ENCODE data around the gene ZBED2. TPM values are rescaled to one million over a fixed set of nuclear protein-coding genes. Genes with fewer than 3 reads are reported as not detected.
"Not testable (repeated sequence)": the region's sequence is repeated elsewhere in the genome, so short reads cannot be mapped to it uniquely, and the experiment has no call there.

ZBED2 gene
- total and polyA plus RNA-seq, 4 experiments from 2014 or later: 0.19 to 1.4 TPM; not detected in 2

DNA sequence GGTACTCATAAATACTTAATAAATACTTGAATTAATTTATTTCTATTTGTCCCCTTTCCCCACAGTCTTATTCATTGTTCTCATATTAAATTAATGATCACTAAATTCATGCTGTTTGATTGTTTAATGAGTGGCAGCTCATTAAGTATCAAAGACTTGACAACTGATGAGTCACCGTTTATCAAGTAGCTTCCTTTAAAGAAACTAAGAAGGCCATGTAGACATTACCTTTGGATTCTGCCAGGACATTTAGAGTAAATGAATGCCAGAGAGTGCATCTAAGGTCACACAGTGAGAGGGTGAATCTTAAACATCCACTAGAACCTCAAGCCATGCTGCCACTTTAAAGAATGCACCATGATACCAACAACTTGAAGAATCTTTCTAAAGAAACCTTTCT, 23.9 kb downstream of the ZBED2 start:
- no peaks in the 10 kb centered on the region for H3K27me3 Mint-ChIP-seq
- intact Hi-C loops (cut with micrococcal nuclease): no loop called here
- peaks cover 34 to 59% (median 56%) of the 10 kb centered on the region in 4 donors for H3K4me1 Mint-ChIP-seq
- H3K27ac Mint-ChIP-seq: peak overlapping the region in 4 of 7 donors; percentile 43 to 62 (median 58)
- peak overlapping the region in 1 of 8 donors; percentile 29 for H3K4me3 Mint-ChIP-seq
- CTCF ChIA-PET (ENCODE audit: partially characterized antibody): interaction anchor here (2.3 kb wide), 1 partner anchor 45 kb away, joined by 6 read pairs; no protein-coding TSS in a partner anchor
- no peak for DNase-seq
- peaks cover 57 to 59% of the 10 kb centered on the region in 2 donors for H3K36me3 Mint-ChIP-seq
- Histone ChIP-seq H3K27me3 (ENCODE audit: insufficient read depth, low read length) (no peaks in the 10 kb centered on the region), H3K4me1 (ENCODE audit: insufficient read depth, low read length) (peaks cover 31% of the 10 kb centered on the region), H3K4me3 (ENCODE audit: low read length in 2 of 2) (no peak overlapping the region), H3K27ac (ENCODE audit: low read depth, low read length) (no peak overlapping the region), H3K36me3 (ENCODE audit: insufficient read depth, low read length) (peaks cover 9% of the 10 kb centered on the region), H3K9me3 (ENCODE audit: control insufficient read depth in 1 of 2, low read length in 2 of 2) (no peaks in the 10 kb centered on the region)
- no peaks in the 10 kb centered on the region for H3K9me3 Mint-ChIP-seq
- POLR2A ChIA-PET (ENCODE audit: partially characterized antibody): interaction anchor here (0.8 kb wide), 1 partner anchor 24 kb away, joined by 3 read pairs; no protein-coding TSS in a partner anchor

DNA sequence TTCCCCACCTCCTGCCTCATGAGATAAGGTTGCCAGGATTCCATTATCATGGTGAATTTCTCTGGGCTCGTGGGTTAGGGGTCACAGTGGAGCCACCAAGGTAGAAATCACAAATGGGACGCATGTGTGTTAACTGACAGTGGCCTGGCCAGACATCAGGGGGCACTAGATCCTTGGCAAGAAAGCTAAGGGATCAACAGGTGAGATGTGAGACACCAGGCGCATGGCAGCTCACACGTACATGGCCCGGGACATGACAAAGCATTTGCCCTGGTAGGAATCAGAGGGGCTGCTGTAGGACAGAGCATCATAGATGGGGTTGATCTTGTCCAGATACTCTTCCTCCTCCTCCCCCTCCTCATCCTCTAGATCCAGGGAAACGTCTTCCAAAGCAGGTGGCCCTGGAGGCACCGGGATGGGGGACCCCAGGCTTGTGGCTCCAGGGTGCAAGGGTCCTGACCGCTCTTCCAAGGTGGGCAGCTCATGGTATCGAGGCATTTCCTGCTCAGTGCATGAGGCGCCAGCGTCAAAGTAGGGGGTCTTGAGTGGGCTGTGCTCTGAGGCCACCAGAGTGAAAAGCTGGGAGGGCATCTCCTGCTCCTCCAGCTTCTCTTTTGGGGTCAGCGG, 24.6 kb downstream of the ZBED2 start:
- Histone ChIP-seq H3K27ac (ENCODE audit: low read depth, low read length) (no peak overlapping the region), H3K9me3 (ENCODE audit: control insufficient read depth in 1 of 2, low read length in 2 of 2) (no peaks in the 10 kb centered on the region), H3K27me3 (ENCODE audit: insufficient read depth, low read length) (no peaks in the 10 kb centered on the region), H3K4me1 (ENCODE audit: insufficient read depth, low read length) (peaks cover 36% of the 10 kb centered on the region), H3K4me3 (ENCODE audit: low read length in 2 of 2) (no peak overlapping the region), H3K36me3 (ENCODE audit: insufficient read depth, low read length) (peaks cover 9% of the 10 kb centered on the region)
- Mint-ChIP-seq H3K27me3 (no peaks in the 10 kb centered on the region), H3K4me3 (no peak overlapping the region), H3K4me1 (peaks cover 35 to 65% (median 58%) of the 10 kb centered on the region in 4 donors), H3K27ac (peak overlapping the region in 3 of 7 donors; percentile 43 to 59 (median 58)), H3K36me3 (peaks cover 53 to 57% of the 10 kb centered on the region in 2 donors), H3K9me3 (no peaks in the 10 kb centered on the region)
- ChIA-PET CTCF (ENCODE audit: partially characterized antibody) (interaction anchor here (2.3 kb wide), 1 partner anchor 46 kb away, joined by 6 read pairs; no protein-coding TSS in a partner anchor), POLR2A (ENCODE audit: partially characterized antibody) (interaction anchor here (0.7 kb wide), 1 partner anchor 178 kb away, joined by 3 read pairs; no protein-coding TSS in a partner anchor)
- DNase-seq: no peak
- intact Hi-C loops (cut with micrococcal nuclease): no loop called here

DNA sequence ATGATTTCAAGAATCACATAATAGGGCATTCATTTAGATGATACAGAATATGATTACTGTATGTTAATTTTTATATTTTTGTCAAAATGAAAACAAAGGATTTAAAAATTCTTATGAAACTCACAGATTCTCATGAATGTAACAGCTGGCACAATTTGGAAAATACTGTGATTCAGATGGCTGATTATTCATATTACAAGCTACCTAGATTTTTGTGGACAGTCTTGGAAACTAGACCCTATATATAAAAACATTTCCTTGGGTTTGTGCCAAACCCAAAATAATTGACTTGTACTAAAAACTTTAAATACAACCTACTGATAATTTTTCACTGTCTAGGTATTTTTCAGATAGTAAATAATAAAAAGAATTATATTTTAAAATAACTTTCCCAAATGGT, 26.2 kb downstream of the ZBED2 start:
- Histone ChIP-seq H3K36me3 (ENCODE audit: insufficient read depth, low read length) (peaks cover 9% of the 10 kb centered on the region), H3K4me1 (ENCODE audit: insufficient read depth, low read length) (peaks cover 48% of the 10 kb centered on the region), H3K4me3 (ENCODE audit: low read length in 2 of 2) (no peak overlapping the region), H3K9me3 (ENCODE audit: control insufficient read depth in 1 of 2, low read length in 2 of 2) (no peaks in the 10 kb centered on the region), H3K27ac (ENCODE audit: low read depth, low read length) (no peak overlapping the region), H3K27me3 (ENCODE audit: insufficient read depth, low read length) (no peaks in the 10 kb centered on the region)
- Mint-ChIP-seq H3K4me3 (no peak overlapping the region), H3K27me3 (no peaks in the 10 kb centered on the region), H3K36me3 (peaks cover 47 to 55% of the 10 kb centered on the region in 2 donors), H3K27ac (no peak overlapping the region), H3K4me1 (peaks cover 45 to 79% (median 70%) of the 10 kb centered on the region in 4 donors), H3K9me3 (no peaks in the 10 kb centered on the region)
- ChIA-PET POLR2A (ENCODE audit: partially characterized antibody) (no interaction called here), CTCF (ENCODE audit: partially characterized antibody) (interaction anchor here (0.9 to 1.1 kb wide), 2 partner anchors 10 to 99 kb away, joined by 3 to 6 read pairs; no protein-coding TSS in a partner anchor)
- no peak for DNase-seq
- intact Hi-C loops (cut with micrococcal nuclease): no loop called here

DNA sequence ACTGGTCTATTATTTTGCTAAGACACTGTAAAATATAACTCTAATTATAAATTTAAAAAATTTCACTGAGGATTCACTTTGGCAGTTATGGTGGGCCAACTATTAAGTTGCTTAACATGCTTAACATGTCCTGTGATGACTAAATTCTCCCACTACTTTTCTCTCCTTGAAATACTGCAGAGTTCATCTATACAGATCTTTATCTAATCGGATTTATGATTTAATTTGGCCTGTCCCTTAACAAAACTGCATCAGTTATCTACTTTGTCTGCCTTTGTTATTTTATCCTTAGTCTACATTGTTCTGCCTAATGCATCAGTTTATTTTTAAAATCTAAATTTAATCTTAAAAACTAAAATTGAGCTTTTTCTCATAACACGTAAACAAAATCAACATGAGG, 26.8 kb downstream of the ZBED2 start:
- H3K36me3 ChIP-seq (ENCODE audit: insufficient read depth, low read length): peaks cover 9% of the 10 kb centered on the region
- POLR2A ChIA-PET (ENCODE audit: partially characterized antibody): no interaction called here
- DNase-seq: no peak
- Mint-ChIP-seq H3K9me3 (no peaks in the 10 kb centered on the region), H3K27me3 (no peaks in the 10 kb centered on the region), H3K4me3 (no peak overlapping the region), H3K27ac (peak overlapping the region in 1 of 7 donors; percentile 55), H3K36me3 (peaks cover 44 to 54% of the 10 kb centered on the region in 2 donors), H3K4me1 (peaks cover 43 to 81% (median 71%) of the 10 kb centered on the region in 4 donors)
- intact Hi-C loops (cut with micrococcal nuclease): no loop called here
- peaks cover 50% of the 10 kb centered on the region for H3K4me1 ChIP-seq (ENCODE audit: insufficient read depth, low read length)
- no peak overlapping the region for H3K4me3 ChIP-seq (ENCODE audit: low read length in 2 of 2)
- CTCF ChIA-PET (ENCODE audit: partially characterized antibody): interaction anchor here (0.9 to 1.1 kb wide), 2 partner anchors 10 to 99 kb away, joined by 3 to 6 read pairs; no protein-coding TSS in a partner anchor
- H3K27me3 ChIP-seq (ENCODE audit: insufficient read depth, low read length): no peaks in the 10 kb centered on the region
- H3K27ac ChIP-seq (ENCODE audit: low read depth, low read length): no peak overlapping the region
- H3K9me3 ChIP-seq (ENCODE audit: control insufficient read depth in 1 of 2, low read length in 2 of 2): no peaks in the 10 kb centered on the region

DNA sequence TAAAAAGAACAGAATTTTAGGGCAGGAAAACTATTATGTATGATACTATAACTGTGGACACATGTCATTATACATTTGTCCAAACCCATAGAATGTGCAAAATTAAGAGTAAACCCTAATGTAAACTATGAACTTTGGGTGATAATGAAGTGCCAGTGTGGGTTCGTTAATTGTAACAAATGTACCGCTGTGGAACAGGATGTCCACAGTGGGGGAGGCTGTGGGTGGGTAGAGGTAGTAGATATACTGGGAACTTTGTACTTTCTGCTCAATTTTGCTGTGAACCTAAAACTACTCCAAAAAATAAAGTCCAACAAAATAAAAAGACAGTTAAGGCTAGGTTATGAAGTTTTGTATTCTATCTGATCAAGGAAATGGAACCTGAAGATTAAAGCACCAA, 28.3 kb downstream of the ZBED2 start:
- Mint-ChIP-seq H3K27me3 (no peaks in the 10 kb centered on the region), H3K27ac (peak overlapping the region in 6 of 7 donors; percentile 34 to 43 (median 38)), H3K36me3 (peaks cover 45 to 47% of the 10 kb centered on the region in 2 donors), H3K4me1 (peaks cover 49 to 84% (median 75%) of the 10 kb centered on the region in 4 donors), H3K9me3 (no peaks in the 10 kb centered on the region), H3K4me3 (peak overlapping the region in 2 of 8 donors; percentile 14 to 43)
- Histone ChIP-seq H3K4me1 (ENCODE audit: insufficient read depth, low read length) (peaks cover 52% of the 10 kb centered on the region), H3K27ac (ENCODE audit: low read depth, low read length) (no peak overlapping the region), H3K4me3 (ENCODE audit: low read length in 2 of 2) (no peak overlapping the region), H3K36me3 (ENCODE audit: insufficient read depth, low read length) (peaks cover 9% of the 10 kb centered on the region), H3K9me3 (ENCODE audit: control insufficient read depth in 1 of 2, low read length in 2 of 2) (no peaks in the 10 kb centered on the region), H3K27me3 (ENCODE audit: insufficient read depth, low read length) (no peaks in the 10 kb centered on the region)
- CTCF ChIA-PET (ENCODE audit: partially characterized antibody): no interaction called here
- POLR2A ChIA-PET (ENCODE audit: partially characterized antibody): no interaction called here
- intact Hi-C loops (cut with micrococcal nuclease): loop anchor here (2.0 kb wide), 1 partner anchor 18 kb away; no protein-coding TSS in a partner anchor
- no peak for DNase-seq

DNA sequence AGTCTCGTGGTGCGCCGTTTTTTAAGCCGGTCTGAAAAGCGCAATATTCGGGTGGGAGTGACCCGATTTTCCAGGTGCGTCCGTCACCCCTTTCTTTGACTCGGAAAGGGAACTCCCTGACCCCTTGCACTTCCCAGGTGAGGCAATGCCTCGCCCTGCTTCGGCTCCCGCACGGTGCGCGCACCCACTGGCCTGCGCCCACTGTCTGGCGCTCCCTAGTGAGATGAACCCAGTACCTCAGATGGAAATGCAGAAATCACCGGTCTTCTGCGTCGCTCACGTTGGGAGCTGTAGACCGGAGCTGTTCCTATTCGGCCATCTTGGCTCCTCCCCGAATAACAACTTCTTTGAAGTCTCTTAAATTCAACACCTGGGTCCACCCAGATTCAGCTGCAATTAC, 33.2 kb downstream of the ZBED2 start:
- H3K27me3 ChIP-seq (ENCODE audit: insufficient read depth, low read length); H3K9me3 ChIP-seq (ENCODE audit: control insufficient read depth in 1 of 2, low read length in 2 of 2); H3K4me3 ChIP-seq (ENCODE audit: low read length in 2 of 2); H3K9me3 Mint-ChIP-seq; intact Hi-C loops (cut with micrococcal nuclease); DNase-seq; POLR2A ChIA-PET (ENCODE audit: partially characterized antibody); CTCF ChIA-PET (ENCODE audit: partially characterized antibody); H3K36me3 ChIP-seq (ENCODE audit: insufficient read depth, low read length); H3K27me3 Mint-ChIP-seq; H3K27ac ChIP-seq (ENCODE audit: low read depth, low read length): not testable (repeated sequence)
- H3K4me1 Mint-ChIP-seq: peaks cover 31 to 48% (median 41%) of the 10 kb centered on the region in 4 donors
- peak overlapping the region in 4 of 8 donors; percentile 10 to 58 (median 24) for H3K4me3 Mint-ChIP-seq
- peaks cover 12% of the 10 kb centered on the region in 2 donors for H3K36me3 Mint-ChIP-seq
- peak overlapping the region in 2 of 7 donors; percentile 4 to 25 for H3K27ac Mint-ChIP-seq
- peaks cover 35% of the 10 kb centered on the region for H3K4me1 ChIP-seq (ENCODE audit: insufficient read depth, low read length)

DNA sequence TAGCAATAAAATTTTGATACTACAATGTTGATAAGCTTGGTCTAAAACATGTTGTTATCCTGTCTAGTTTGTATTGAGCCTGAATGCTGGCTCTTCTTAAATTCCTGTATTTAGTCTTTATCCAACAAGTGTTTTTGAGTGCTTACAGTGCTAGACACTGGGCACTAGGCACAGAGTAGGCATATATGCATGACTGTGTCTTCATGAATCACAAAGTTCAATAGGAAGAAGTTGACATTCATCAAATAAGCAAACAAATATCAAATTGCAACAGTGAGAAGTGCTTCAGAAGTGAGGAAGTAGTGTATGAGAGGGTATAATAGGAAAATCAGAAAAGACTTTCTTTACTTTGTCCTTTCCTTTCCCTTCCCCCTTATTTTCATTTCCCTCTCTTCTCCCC, 46.4 kb downstream of the ZBED2 start:
- peaks cover 0 to 2% (median 0%) of the 10 kb centered on the region in 8 donors for H3K9me3 Mint-ChIP-seq
- Histone ChIP-seq H3K9me3 (ENCODE audit: control insufficient read depth in 1 of 2, low read length in 2 of 2) (no peaks in the 10 kb centered on the region), H3K27ac (ENCODE audit: low read depth, low read length) (peak overlapping the region; percentile 89), H3K4me1 (ENCODE audit: insufficient read depth, low read length) (peaks cover 99% of the 10 kb centered on the region), H3K4me3 (ENCODE audit: low read length in 2 of 2) (peak overlapping the region; percentile 20 to 70), H3K36me3 (ENCODE audit: insufficient read depth, low read length) (peaks cover 5% of the 10 kb centered on the region), H3K27me3 (ENCODE audit: insufficient read depth, low read length) (no peaks in the 10 kb centered on the region)
- peaks cover 10 to 20% of the 10 kb centered on the region in 2 donors for H3K36me3 Mint-ChIP-seq
- ChIA-PET CTCF (ENCODE audit: partially characterized antibody) (interaction anchor here (1.0 to 1.9 kb wide), 3 partner anchors 68 to 1819 kb away, joined by 3 to 7 read pairs (median 4); no protein-coding TSS in a partner anchor), POLR2A (ENCODE audit: partially characterized antibody) (interaction anchor here (1.2 to 6.6 kb wide), 9 partner anchors 9 to 479 kb away, joined by 4 to 58 read pairs (median 7); no protein-coding TSS in a partner anchor)
- no peak for DNase-seq
- no peak overlapping the region for H3K4me3 Mint-ChIP-seq
- intact Hi-C loops (cut with micrococcal nuclease): loop anchor here (2.0 to 5.0 kb wide), 2 partner anchors 18 to 429 kb away; partner anchors contain the start of gene ABHD10
- H3K27me3 Mint-ChIP-seq: no peaks in the 10 kb centered on the region
- no peak overlapping the region for H3K27ac Mint-ChIP-seq
- peaks cover 9 to 43% (median 38%) of the 10 kb centered on the region in 4 donors for H3K4me1 Mint-ChIP-seq

Data from CD4-positive, alpha-beta memory T cell (primary cell).